Activated effector memory CD4-positive, alpha-beta T cell treated with anti-CD3 and anti-CD28 coated beads, Interleukin-2, amount 50 U/mL, for 16 hours (primary cell): Measurements from ENCODE around the gene ACACA.

ENCODE experiments used
- DNase-seq: peaks from one replicate; pipeline ENCODE4 v3.0.0-alpha.2; 2020

The ACACA gene

DNA sequence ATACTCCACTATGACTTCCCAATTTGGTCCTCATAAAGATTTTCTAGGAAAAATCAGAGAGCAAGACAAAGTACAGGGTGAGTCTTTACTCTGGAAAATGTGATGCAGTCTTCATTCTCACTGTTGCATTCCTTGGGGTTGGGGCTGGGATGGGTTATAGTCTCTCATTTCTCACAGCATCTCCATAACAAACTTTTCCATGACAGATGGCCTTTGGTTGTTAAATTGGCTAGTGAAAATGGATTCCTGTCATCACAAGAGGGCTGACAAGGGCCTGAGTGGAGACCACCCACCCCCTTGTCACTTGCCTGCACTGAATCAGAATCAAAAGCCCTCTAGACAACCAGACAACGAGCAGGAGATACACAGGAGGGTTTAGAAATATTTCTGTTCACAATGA, 283.2 kb downstream of the ACACA start:
- no peak for DNase-seq

GRCh38 chr17:37121616-37122015, 285.0 kb downstream of the ACACA start:
- no peak for DNase-seq

DNA sequence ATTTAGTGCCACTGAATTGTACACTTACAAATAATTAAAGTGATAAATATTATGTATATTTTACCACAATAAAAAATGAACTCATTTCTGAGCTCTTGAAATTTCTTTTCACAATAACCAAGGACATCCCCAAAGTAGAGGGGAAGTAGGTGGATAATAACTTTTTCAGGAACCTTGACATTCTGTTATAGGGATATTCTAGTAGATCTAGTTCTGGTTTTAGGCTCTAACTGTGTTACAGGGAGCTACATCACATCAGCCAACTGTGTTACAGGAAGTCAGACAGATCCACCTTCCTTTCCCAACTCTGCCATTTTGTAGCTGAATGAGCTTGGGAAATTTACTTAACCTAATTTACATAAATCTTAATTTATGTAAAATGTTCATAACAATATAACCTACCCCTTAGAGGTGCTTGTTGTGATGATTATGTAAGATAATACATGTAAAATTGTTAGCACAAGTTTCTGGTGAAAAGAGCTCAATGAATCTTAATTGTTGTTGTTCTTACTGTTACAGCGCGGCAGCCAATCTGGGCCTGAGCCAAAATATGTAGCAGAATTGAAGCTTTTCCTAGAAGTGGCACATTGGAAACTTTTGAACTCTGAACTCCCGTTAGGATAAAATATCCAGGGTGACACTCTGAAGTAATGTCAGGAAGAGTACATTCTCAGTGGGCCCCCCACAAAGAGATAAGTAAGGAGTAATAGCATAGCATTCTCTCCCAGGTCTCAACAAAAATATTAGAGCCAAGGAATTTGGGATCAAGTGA, 288.1 kb downstream of the ACACA start:
- DNase-seq = no peak

DNA sequence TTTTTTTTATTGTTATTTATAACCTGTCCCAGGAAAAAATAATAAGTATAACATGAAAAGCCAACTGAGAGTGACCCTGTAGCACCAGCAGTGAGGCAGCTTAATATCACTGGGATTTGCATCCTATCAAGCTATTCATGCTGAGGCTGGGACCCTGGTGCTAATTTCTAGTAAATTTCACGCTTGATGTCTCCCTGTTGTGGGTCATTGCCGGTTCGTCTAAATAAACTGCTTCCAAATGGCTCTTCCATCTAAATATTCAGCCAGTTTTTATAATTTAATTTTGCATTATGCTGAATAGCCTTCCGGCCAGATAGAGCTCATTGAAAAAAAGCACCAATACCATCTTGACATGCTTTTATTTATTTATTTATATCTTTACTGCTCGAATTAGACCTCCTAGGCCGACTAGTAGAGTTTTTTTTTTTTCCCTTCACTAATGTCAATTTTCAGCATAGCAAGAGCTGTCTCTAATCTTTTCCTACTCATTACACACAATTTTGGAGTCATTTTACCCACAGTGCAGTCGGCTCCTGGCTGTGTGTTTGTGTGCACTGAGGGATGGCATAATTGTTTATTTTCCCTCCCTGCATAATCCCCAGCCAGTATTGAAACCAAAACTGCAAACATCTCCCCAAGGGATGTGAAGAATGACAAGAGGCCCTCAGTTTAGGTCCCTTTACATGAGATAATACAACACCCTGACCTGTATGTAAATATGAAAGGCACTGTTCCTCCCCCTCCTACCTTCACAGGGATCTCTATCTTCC, 289.1 kb downstream of the ACACA start:
- no peak for DNase-seq

DNA sequence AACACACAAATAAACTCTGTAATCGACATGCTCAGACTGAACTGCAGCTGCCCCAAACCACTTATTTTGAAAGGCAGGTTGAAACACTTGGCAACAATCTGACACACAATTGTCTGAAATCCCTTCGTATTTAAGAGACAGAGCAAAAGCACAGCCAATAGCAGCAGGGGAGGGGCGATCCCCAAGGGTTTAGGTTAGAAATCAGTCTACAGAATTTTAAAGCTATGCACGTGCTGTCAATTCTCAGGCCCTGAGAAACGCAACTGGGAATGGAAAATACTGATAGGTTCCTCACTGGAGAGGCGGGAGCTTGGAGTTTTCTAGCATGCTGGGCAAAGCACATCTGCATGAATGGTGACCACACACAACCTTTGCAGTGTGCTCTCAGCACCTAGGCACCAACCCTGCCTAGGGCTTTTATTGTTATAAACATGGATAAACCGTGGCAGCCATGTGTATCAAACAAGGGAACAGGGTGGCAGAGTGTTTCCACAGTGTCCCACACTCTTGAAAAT, 289.9 kb downstream of the ACACA start:
- DNase-seq = no peak

DNA sequence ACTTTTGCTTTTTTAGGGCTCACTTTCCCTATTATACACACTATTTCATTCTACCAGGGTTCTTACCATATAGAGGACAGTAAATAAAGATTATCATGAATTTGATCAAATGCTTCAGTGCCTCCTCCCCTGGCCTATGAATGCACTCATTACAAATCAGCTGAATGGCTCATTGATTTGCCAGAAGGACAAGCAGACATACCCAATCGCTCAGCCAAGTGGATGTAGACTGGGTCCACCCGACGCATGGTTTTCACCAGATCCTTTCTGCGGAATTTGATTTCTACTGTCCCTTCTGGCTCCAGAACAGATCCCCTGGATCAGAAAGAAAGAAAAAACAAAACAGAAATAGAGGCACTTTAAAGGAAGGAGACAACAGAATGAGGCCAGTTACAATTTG, 295.3 kb downstream of the ACACA start:
- DNase-seq = no peak

GRCh38 chr17:37110746-37111145, 295.9 kb downstream of the ACACA start:
- no peak for DNase-seq

DNA sequence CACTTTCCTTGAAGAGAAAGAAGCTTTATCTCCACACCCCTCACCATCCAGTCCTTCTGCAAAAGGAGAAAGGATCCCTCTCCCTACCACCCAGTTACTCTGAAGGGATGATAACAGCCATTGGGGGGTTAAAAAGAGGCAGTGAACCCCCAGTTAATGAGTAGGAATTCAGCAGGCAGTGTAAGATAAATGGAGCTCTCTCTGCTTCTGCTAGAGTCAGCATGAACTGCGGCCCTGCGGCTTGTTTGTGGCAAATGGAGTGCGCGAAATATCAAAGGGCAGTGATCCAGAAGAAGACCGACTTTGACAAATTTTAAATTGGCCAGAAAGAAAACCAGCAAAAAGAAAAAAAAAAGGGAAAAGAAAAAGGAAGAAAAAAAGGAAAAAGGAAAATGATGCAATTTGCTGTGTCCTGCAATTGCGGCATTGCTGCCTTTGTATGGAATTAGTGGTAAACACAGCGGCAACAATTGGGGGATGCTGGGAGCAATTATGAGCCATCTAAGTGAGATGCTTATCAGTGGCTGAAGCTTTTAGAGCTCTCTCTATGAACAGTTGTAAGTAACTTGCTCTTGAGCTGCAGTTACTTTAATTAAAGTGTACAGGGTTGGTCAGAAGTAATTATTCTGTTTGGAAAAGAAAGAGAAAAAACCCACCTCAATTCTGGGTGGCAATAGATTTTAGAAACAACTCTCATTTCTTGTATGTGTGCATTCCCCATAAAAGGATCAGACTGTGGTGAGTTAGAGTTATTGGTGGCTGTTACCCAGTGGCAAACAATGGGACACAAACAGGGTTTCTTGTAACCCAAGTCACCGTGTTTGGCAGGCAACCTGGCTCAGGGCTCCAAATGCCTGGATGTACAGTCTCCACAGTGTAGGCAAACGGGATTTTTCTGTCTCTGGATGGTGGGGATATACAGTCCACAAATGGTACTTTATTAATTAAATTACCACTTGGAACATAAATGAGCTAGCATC, 296.6 kb downstream of the ACACA start:
- DNase-seq = no peak

DNA sequence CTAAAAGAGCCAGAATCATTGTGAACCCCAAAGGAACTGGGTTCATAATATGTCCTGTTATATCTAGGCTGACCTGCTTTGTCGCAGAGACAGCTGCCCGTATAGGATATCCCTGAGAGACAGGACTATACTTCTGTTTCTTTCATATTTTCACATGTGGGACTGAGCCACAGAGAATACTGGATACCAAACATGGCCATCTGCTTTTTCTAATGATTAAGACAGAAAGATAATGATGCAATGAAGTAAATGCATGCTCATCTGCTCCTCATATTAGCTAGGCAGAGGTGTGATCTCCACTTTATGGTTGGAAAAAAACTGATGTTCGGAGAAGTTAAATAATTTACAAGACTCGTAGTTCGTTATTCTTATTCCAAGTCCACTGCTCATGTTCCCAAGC, 297.5 kb downstream of the ACACA start:
- no peak for DNase-seq

DNA sequence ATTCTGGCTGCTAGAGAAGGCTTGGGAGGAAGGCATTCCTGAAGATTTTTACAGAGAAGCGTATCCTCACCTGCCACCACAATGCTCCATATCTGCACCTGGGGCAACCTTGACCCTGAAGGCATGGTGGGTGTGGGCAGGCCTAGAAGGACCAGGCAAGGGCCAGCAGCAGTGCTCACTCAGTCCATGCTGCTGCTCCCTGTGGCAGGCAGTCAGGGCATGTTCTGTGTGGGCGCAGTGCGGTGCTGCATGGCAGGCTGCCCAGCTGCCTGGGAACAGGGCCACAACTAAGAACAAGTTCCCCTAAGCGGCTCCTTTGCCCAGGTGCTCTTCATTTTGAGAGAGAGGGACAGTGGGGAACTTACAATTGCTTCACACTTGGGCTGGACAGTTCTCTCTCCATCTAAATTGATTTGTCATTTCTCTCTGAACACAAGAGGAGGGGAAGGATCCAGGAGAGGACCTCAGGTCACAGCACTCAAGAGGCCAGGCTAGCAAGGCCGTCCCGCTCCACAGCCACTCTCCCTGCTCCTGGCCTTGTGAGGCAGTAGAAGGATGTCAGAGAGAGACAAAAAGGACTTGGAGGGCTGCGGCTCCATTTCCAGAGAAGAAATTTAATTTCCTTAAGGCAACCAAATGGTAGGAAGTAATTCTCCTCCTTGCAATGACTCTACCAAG, 299.1 kb downstream of the ACACA start:
- DNase-seq = no peak

GRCh38 chr17:37106049-37106448, 300.6 kb downstream of the ACACA start:
- DNase-seq = no peak

- DNase-seq = no peak
Measured at GRCh38 chr17:37103231-37103630, 303.4 kb downstream of the ACACA start.

DNA sequence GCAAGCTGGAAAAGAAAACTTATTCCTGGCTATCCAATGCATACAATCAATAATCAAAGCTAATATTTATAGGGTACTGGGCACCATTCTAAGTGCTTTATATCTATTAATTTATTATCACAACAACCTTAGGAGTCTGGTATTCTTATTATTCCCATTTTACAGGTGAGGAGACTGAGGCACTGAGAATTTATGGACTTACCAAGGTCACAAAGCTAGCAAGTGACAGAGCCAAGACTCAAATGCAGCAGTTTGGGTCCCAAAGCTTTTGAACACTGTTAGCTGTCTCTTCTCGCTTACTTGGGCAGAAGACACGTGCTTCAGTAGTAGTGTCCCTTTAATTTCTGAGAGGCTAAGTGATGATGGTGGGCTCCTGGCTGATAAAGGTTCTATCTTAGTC, 305.3 kb downstream of the ACACA start:
- DNase-seq = no peak

- DNase-seq = no peak
Measured at GRCh38 chr17:37100231-37100630, 306.4 kb downstream of the ACACA start.

DNA sequence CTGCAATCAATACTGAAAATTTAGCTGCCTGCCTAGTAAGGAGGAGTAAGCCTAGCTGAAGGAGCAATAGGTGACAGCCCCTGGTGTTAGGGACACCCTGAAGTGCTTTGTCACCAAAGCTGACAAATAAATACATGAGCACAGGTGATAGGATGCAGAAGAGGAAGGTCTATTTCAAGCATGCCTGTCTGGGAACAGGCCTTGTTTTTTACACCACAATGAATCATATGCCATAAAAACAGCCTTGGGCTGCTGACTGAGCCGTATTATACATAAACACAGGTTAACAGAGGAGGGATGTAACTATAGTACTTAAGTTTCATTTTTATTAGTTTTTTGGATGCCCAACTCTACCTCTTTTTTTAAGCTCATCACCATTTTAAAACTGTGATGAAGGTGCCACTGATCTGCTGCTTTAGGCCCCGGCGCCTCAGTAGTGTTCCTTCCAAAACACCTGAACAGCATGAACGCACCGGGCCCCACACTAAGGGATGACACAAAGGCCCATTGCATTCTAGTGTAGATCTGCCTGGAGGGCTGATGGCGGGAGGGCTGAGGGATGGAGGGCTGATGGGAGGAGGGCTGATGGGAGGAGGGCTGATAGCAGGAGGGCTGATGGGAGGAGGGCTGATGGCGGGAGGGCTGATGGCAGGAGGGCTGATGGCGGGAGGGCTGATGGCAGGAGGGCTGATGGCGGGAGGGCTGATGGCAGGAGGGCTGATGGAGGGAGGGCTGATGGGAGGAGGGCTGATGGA, 307.5 kb downstream of the ACACA start:
- DNase-seq = no peak

DNA sequence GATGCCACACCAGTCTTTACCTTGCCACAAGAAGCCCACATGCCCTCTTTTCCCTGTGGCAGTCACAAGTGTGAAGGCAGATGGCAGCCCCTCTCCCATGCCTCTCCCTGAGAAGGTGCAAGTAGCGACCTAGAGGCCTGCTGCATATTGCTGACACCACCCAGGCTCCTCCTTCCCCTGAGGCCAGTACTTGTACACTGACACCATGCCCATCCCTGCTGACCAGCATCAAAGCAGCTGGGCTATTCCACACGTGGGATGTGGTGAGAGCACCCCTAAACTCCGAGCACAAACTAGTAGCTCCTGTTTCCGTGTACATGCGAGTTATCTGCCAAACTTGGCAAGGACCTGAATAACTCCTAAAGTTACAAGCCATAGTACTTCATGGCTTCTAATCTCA, 308.5 kb downstream of the ACACA start:
- DNase-seq = no peak

DNA sequence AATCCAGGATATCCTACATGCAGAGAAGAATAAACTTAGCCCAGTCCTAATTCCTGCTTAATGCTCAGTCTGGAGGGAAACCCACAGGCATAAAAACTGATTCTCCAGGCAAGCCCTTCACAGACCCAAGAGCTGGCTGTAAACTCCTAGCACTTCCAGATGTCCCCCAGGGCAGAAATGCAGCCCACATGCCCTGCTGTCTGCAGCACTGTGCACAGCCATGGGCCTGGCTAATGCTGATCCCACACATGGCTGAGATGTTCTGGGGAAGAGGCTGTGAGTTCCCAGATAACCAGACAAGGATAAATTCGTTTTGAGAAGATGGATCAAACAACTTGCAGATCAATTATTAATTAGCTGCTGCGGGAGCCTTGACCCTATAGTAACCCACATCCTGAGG, 309.5 kb downstream of the ACACA start:
- DNase-seq = no peak

- no peak for DNase-seq
Measured at GRCh38 chr17:37096071-37096470, 310.6 kb downstream of the ACACA start.

GRCh38 chr17:37094391-37094790, 312.2 kb downstream of the ACACA start:
- no peak for DNase-seq

- no peak for DNase-seq
Measured at GRCh38 chr17:37092701-37093100, 313.9 kb downstream of the ACACA start.

- DNase-seq = no peak
Measured at GRCh38 chr17:37092071-37092470, 314.6 kb downstream of the ACACA start.

- no peak for DNase-seq
Measured at GRCh38 chr17:37090941-37091340, 315.7 kb downstream of the ACACA start.
